NCI-H2029 (cell line): ENCODE results near the gene PDLIM7.
"Not testable (repeated sequence)": the region's sequence is repeated elsewhere in the genome, so short reads cannot be mapped to it uniquely, and the experiment has no call there.

ENCODE experiments used
- DNase-seq: peaks from one replicate; lab custom pipeline; 2025; lab: John Stamatoyannopoulos, UW

PDLIM7 gene, protein sequence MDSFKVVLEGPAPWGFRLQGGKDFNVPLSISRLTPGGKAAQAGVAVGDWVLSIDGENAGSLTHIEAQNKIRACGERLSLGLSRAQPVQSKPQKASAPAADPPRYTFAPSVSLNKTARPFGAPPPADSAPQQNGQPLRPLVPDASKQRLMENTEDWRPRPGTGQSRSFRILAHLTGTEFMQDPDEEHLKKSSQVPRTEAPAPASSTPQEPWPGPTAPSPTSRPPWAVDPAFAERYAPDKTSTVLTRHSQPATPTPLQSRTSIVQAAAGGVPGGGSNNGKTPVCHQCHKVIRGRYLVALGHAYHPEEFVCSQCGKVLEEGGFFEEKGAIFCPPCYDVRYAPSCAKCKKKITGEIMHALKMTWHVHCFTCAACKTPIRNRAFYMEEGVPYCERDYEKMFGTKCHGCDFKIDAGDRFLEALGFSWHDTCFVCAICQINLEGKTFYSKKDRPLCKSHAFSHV

DNA sequence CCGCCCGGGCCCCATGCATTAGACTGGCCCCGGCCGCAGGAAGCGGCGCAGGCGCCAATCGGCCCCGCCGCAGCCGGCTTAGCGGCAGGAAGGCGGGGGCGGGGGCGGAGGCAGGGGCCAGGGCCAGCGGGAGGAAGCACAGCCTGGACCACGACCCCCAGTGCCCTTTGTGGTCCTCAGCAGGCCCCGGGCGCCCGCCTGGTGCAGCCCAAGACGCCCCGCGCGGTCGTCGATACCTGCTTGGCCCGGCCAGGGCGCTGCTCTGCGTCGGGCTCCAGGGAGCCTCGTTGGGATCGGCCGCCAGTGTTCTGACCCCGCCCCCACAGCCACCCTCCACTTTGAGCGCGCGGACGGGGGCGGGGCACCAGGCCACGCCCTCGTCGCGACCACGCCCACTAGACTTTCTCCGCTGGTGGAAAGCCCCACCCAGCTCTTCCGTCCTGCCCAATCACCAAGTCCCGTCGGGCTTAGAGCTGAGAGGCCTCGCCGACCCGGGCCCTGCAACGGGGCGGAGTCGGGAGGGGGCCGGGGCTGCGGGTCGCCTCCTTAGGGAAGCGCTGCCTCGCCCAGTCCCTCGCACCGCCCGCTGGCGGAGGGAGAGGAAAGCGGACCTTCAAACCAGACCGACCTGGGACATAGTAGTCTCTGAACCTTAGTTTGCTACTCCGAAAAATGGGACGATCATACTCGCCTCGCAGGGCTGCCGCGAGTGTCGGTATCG, at the start of gene PDLIM7:
Gene PDLIM7, minus strand, starts transcription at position 313 of the 721 bp plus-strand sequence. CDS start 1,092 bp downstream, outside the sequence.
- DNase-seq, result peak; percentile 91

- DNase-seq, result no peak
These were observed 48.9 kb upstream of the PDLIM7 start for GRCh38 chr5:177546258-177546741.

DNA sequence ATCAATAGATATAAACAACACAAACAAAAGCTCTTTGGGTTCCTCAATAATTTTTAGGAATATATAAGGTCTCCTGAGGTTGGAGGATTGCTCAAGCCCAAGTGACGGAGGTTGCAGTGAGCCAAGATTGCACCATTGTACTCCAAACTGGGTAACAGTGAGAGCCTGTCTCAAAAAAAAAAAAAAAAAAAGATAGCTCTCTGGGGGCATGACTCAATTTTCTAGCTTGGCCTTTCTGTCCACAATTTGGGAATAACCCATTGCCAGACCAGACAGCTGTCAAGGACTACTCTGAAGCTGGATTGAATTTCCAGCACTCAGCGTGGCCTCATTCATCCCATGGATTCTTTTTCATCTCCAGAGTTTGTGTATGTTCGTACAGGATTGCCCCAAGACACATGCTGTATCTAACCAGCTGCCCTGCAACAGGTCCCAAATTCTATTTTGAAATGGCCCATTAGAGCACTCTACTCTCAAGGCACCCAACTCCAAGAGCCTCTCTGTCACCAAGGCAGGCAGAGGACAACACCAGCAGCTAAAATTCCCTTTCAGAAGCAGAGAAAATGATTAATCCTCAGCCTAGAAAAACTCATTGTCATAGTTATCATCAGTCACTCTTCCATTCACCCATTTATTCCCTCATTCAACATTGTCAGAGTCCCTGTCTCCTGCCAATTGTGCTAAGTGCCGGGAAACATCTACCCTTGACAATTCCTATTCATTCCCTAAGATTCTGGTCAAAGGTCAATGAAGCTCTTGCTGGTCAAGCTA, 48.3 kb upstream of the PDLIM7 start:
- no peak for DNase-seq

- DNase-seq, result no peak
These were observed 45.5 kb upstream of the PDLIM7 start for GRCh38 chr5:177542816-177543465.

GRCh38 chr5:177540438-177540837, 43.0 kb upstream of the PDLIM7 start:
- DNase-seq, result no peak

- DNase-seq, result no peak
These were observed 42.0 kb upstream of the PDLIM7 start for GRCh38 chr5:177539411-177539810.

DNA sequence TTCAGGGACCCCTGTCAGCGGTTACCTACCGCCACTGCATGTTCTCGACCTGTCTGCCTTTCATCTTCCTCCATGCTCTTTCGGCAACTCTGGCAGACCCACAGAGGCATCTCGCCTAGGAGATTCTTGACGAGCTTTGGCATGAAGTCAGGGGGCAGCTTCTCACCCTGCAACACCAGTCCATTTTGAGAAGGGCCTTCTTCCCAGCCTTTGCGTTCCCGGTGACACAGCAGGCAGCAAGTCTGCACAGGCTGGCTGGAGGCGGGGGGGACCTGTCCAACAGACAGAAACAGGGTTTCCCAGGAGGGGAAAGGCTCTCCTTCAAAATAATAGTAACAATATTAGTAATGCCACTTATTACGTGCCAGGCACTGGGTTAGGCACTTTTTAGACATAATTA, 41.5 kb upstream of the PDLIM7 start:
- no peak for DNase-seq

DNA sequence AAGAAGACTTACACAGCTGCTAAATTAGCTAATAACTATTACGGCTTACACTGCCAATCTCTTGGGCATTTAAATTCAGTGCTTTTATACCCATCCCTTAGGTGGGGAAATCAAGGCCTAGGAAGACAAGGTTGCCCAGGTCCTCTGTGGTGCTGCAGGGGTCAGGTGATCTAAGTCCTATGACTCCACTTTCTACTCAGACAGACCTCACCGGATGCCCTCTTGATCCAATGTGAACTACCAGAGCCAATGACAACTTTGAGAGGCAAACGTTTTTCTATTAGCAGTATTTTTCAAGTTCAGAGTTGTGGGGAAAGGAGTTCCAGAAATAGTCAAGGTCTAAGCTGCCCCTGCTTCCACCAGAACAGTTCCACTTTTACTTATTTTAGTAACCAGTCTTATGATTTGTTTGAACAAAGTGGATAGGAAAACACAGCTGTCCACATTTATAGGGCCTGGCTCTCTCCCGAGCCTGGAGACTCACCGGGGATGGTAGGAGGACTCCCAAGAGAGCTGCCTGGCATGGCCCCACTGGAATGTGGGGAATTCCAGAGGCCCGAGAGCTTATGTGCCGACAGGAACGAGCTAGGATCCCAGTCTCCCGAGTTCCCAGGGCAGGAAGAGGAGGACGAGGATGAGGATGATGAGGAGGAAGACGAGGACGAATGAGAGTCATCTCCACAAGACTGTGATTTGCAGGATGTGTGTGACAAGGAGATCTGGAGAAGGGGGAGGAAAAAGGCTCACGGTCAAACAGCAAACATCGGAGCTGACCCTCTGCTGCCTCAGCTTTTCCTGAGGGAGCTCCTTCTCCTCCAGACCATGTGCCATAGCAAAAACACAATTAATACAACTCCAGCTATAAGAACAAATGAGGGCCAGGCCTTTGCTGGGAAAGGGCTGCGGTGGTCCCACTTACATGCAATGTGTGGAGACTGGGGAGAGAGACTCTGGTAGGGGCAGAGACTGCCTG, 40.3 kb upstream of the PDLIM7 start:
- DNase-seq, result no peak

GRCh38 chr5:177536386-177536785, 39.0 kb upstream of the PDLIM7 start:
- no peak for DNase-seq

- no peak for DNase-seq
These were observed 37.7 kb upstream of the PDLIM7 start for GRCh38 chr5:177535125-177535524.

DNA sequence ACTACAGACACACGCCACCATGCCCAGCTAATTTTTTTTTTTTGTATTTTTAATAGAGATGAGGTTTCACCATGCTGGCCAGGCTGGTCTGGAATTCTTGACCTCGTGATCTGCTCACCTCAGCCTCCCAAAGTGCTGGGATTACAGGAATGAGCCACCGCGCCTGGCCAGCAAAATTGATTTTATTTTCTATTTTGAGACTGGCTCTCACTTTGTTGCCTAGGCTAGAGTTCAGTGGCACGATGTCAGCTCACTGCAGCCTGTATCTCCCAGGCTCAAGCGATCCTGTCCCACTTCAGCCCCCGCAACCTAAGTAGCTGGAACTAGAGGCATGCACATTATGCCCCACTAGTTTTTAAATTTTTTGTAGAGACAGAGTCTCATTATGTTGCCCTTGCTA, 37.0 kb upstream of the PDLIM7 start:
- not testable (repeated sequence) for DNase-seq

DNA sequence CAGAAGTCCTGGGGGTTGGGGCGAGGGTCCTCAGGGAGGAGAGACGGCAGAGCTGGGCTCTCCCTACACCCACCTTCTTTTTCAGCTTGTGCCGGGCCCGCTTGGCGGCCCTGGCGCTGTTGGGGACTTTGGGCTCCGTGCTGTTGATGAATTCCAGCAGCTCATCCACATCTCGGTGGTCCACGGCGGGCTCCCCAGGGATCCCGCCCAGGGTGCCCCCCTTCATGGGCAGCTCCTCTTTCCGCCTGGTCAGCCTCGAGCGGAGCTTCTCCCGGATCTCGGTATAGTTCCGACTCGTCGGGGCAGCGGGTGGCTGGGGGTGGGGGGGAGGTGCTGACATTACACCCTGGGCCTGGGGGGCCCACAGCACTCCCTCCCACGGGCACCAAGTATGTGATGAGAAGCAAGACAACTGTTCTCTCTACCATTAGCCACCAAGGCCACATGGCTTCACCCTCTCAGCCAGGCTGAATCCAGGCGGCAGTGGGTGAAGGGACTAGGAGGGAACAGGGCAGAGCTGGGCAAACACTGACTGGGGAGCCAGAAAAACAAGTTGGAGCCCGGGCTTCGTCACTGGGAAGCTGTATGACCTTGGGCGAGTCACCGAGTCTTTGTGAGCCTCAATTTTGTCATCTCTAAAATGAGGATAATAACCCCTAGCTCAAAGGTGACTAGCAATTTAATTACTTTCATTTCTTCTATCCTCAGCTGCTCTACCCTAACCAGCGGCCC, 34.0 kb upstream of the PDLIM7 start:
- no peak for DNase-seq

GRCh38 chr5:177530638-177531037, 33.2 kb upstream of the PDLIM7 start:
- no peak for DNase-seq

GRCh38 chr5:177529247-177530203, 32.1 kb upstream of the PDLIM7 start:
- DNase-seq, result no peak

GRCh38 chr5:177528631-177529030, 31.2 kb upstream of the PDLIM7 start:
- no peak for DNase-seq

- no peak for DNase-seq
These were observed 30.2 kb upstream of the PDLIM7 start for GRCh38 chr5:177527595-177527994.

DNA sequence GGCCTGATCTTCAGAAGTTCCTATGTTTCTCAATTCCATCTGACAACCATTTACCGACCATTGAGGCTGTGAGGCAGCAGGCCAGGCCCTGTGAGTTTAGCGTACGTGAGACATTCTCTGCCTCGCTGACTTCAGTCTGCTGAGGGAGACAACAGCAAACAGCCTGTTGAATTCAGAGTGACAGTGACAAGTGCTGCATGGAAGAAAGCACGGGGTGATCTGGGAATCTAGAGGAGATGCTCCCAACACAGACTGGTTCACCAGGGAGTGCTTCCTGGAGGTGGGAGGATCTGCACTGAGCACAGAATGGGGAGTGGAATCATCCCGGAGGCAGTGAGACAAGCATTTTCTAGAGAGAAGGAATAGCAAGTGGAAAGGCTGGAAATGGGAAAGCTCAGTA, 29.4 kb upstream of the PDLIM7 start:
- DNase-seq, result no peak

- no peak for DNase-seq
These were observed 28.8 kb upstream of the PDLIM7 start for GRCh38 chr5:177526191-177526590.
